ENCODE results near the gene ZNF302. TPM values are rescaled to one million over a fixed set of nuclear protein-coding genes. Genes with fewer than 3 reads are reported as not detected.
A peak's percentile ranks its signal among the peaks of the same experiment; 100 is the strongest.

The ZNF302 gene
- total and polyA plus RNA-seq, 2 donors from 2014 or later, result 25.5 to 36.4 TPM

DNA sequence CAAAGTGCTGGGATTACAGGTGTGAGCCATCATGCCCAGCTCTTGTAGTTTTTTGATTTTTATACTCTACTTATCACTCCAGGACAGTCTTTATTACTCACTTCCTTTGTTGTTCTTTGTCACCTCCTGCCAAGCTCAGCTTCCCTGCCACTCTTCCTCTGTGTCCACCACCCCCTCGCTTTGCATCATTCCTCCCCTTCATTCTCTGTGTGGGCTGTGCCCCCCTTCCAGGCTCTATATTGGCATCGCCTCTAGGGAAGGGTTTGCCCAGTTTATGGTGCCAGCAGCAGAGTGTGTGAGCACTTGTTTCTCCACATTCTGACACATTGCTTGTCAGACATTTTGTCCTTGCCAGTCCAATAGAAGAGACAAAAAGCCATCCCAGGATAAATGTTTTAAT, 15.1 kb downstream of the ZNF302 start:
- DNase-seq (peak in 1 of 5 donors; percentile 29), FAIRE-seq (no peak)
- no peak overlapping the region for H3K9ac ChIP-seq (ENCODE audit: low read length in 3 of 3)
- TF ChIP-seq, protein P1, sequence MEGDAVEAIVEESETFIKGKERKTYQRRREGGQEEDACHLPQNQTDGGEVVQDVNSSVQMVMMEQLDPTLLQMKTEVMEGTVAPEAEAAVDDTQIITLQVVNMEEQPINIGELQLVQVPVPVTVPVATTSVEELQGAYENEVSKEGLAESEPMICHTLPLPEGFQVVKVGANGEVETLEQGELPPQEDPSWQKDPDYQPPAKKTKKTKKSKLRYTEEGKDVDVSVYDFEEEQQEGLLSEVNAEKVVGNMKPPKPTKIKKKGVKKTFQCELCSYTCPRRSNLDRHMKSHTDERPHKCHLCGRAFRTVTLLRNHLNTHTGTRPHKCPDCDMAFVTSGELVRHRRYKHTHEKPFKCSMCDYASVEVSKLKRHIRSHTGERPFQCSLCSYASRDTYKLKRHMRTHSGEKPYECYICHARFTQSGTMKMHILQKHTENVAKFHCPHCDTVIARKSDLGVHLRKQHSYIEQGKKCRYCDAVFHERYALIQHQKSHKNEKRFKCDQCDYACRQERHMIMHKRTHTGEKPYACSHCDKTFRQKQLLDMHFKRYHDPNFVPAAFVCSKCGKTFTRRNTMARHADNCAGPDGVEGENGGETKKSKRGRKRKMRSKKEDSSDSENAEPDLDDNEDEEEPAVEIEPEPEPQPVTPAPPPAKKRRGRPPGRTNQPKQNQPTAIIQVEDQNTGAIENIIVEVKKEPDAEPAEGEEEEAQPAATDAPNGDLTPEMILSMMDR (IDR thresholded peaks at IDR 0.05; ENCODE audit: borderline replicate concordance, extremely low read depth, insufficient read depth), result no peak
- no peak overlapping the region for H3K4me3 ChIP-seq (ENCODE audit: low read length in 3 of 3)
- H3K36me3 ChIP-seq (ENCODE audit: control insufficient read depth in 2 of 3, insufficient read depth in 3 of 3, low read length in 3 of 3), result no peaks in the 10 kb centered on the region
- H3K9me3 ChIP-seq (ENCODE audit: control insufficient read depth in 2 of 3, insufficient read depth in 1 of 3, low read length in 3 of 3), result peaks cover 0 to 11% (median 1%) of the 10 kb centered on the region in 3 donors
- no peaks in the 10 kb centered on the region for H3K27me3 ChIP-seq (ENCODE audit: control insufficient read depth, insufficient read depth, low read length)
- intact Hi-C loops (cut with DNase I), result no loop called here
- no peak overlapping the region for H3K27ac ChIP-seq (ENCODE audit: low read depth in 2 of 2, low read length in 2 of 2)
- no peaks in the 10 kb centered on the region for H3K4me1 ChIP-seq (ENCODE audit: control insufficient read depth in 2 of 3, insufficient read depth in 2 of 3, low read depth in 1 of 3, low read length in 3 of 3)

DNA sequence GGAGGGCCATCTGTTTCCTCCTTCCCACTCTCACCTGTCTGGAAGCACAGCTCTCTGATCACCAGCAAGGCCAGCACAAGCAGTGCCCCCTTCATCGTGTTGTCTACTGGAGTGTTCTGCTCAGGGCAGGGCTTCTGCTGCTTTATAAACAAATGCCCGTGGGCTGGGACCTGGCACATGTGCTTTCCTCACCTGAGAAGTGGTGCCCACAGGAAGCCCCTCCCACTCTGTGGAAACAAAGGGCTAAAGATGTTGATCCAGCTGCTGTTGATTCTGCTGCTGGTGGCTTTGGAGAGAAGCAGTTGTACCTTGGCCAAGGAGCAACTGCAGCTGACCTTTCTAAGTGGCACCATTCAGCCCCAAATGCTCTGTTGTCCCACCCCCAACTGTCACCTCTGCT, 30.2 kb downstream of the ZNF302 start:
- H3K27me3 ChIP-seq (ENCODE audit: control insufficient read depth, insufficient read depth, low read length), result no peaks in the 10 kb centered on the region
- TF ChIP-seq, protein P1 (IDR thresholded peaks at IDR 0.05; ENCODE audit: borderline replicate concordance, extremely low read depth, insufficient read depth), result no peak
- DNase-seq (no peak), FAIRE-seq (no peak)
- no peak overlapping the region for H3K9ac ChIP-seq (ENCODE audit: low read length in 3 of 3)
- H3K4me1 ChIP-seq (ENCODE audit: control insufficient read depth in 2 of 3, insufficient read depth in 2 of 3, low read depth in 1 of 3, low read length in 3 of 3), result no peaks in the 10 kb centered on the region
- H3K9me3 ChIP-seq (ENCODE audit: control insufficient read depth in 2 of 3, insufficient read depth in 1 of 3, low read length in 3 of 3), result no peaks in the 10 kb centered on the region
- no peak overlapping the region for H3K4me3 ChIP-seq (ENCODE audit: low read length in 3 of 3)
- H3K36me3 ChIP-seq (ENCODE audit: control insufficient read depth in 2 of 3, insufficient read depth in 3 of 3, low read length in 3 of 3), result no peaks in the 10 kb centered on the region
- H3K27ac ChIP-seq (ENCODE audit: low read depth in 2 of 2, low read length in 2 of 2), result no peak overlapping the region
- intact Hi-C loops (cut with DNase I), result no loop called here

DNA sequence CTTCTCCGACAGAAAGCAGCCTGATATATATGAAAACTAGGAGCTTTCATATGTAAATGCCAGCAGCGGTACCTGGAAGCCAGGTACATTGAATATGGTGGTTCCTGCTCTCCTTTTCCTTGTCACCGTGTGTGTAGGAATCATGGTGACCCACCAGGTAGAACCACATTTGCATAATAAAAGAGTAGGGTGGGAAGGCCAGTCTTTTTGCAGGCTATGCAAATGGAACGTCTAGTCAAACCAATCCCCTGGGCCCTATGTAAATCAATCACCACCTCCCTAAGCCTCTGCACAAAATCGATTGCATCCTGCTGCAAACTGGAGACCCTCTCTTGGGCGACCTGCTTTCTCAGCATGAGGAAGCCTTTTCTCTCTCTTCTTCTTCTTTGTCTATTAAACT, 34.4 kb downstream of the ZNF302 start:
- no peak for FAIRE-seq
- TF ChIP-seq, protein P1 (IDR thresholded peaks at IDR 0.05; ENCODE audit: borderline replicate concordance, extremely low read depth, insufficient read depth), result no peak
- intact Hi-C loops (cut with DNase I), result loop anchor here (5.0 kb wide), 1 partner anchor 75 kb away; no protein-coding TSS in a partner anchor

More for the DNA sequence above, 34.4 kb downstream of the ZNF302 start:
- Histone ChIP-seq H3K4me3 (ENCODE audit: low read length in 3 of 3) (no peak overlapping the region), H3K36me3 (ENCODE audit: control insufficient read depth in 2 of 3, insufficient read depth in 3 of 3, low read length in 3 of 3) (no peaks in the 10 kb centered on the region), H3K27ac (ENCODE audit: low read depth in 2 of 2, low read length in 2 of 2) (no peak overlapping the region), H3K27me3 (ENCODE audit: control insufficient read depth, insufficient read depth, low read length) (no peaks in the 10 kb centered on the region), H3K4me1 (ENCODE audit: control insufficient read depth in 2 of 3, insufficient read depth in 2 of 3, low read depth in 1 of 3, low read length in 3 of 3) (no peaks in the 10 kb centered on the region), H3K9ac (ENCODE audit: low read length in 3 of 3) (no peak overlapping the region), H3K9me3 (ENCODE audit: control insufficient read depth in 2 of 3, insufficient read depth in 1 of 3, low read length in 3 of 3) (peaks cover 0 to 7% (median 2%) of the 10 kb centered on the region in 3 donors)
- no peak for DNase-seq

All from kidney (tissue), 14 donors.